Mesenchymal stem cell (in vitro differentiated cells and primary cell): ENCODE results near the gene NAA80.

Experiments
- DNase-seq: peaks from one replicate; pipeline ENCODE4 v3.0.0-alpha.2; 2013
- H2AFZ ChIP-seq: one replicate; pipeline ENCODE4 v1.6.1; 2013; ENCODE audit warnings: low read depth, mild to moderate bottlenecking, control low read depth, inconsistent platforms, low read length, moderate library complexity
- H2AK5ac ChIP-seq: 2 replicates; pipeline ENCODE4 v1.6.1; 2013; ENCODE audit warnings: low read length, moderate library complexity, mild to moderate bottlenecking, inconsistent platforms; ENCODE audit not compliant: severe bottlenecking
- H2BK120ac ChIP-seq: one replicate; pipeline ENCODE4 v1.6.1; 2013; ENCODE audit warnings: low read depth, mild to moderate bottlenecking, inconsistent platforms, low read length, moderate library complexity
- H2BK12ac ChIP-seq, 2 experiments: one replicate each; pipeline ENCODE4 v1.6.1; 2013; ENCODE audit warnings: inconsistent platforms in 2 of 2, low read length in 2 of 2, mild to moderate bottlenecking in 2 of 2, moderate library complexity in 2 of 2, control low read depth in 1 of 2
- H2BK15ac ChIP-seq: one replicate; pipeline ENCODE4 v1.6.1; 2013; ENCODE audit warnings: mild to moderate bottlenecking, low read depth, inconsistent platforms; ENCODE audit not compliant: poor library complexity, severe bottlenecking
- H2BK5ac ChIP-seq: 2 replicates; pipeline ENCODE4 v1.6.1; 2013; ENCODE audit warnings: low read depth, mild to moderate bottlenecking, low read length, control low read depth, inconsistent platforms; ENCODE audit not compliant: poor library complexity, severe bottlenecking
- H3K14ac ChIP-seq, 2 experiments: one replicate each; pipeline ENCODE4 v1.6.1; 2013; ENCODE audit warnings: inconsistent platforms in 2 of 2, low read length in 2 of 2, control low read depth in 1 of 2, mild to moderate bottlenecking in 1 of 2, moderate library complexity in 1 of 2
- H3K18ac ChIP-seq, 2 experiments: one replicate each; pipeline ENCODE4 v1.6.1; 2013; ENCODE audit warnings: inconsistent platforms in 2 of 2, low read length in 2 of 2, control low read depth in 1 of 2, low read depth in 1 of 2, mild to moderate bottlenecking in 1 of 2
- H3K23ac ChIP-seq, 2 experiments: one replicate each; pipeline ENCODE4 v1.6.1; 2013; ENCODE audit warnings: inconsistent platforms in 2 of 2, low read length in 2 of 2, mild to moderate bottlenecking in 2 of 2, moderate library complexity in 2 of 2, control low read depth in 1 of 2
- H3K27ac ChIP-seq: 2 replicates; pipeline ENCODE4 v1.5.1; 2013; ENCODE audit warnings: mild to moderate bottlenecking, moderate library complexity, low read length, control low read depth, inconsistent platforms; ENCODE audit not compliant: poor library complexity, severe bottlenecking
- H3K27me3 ChIP-seq, 2 experiments: 2 replicates each; pipeline versions ENCODE4 v1.6.1 to v1.7.0; 2013; ENCODE audit warnings: low read length in 2 of 2, mild to moderate bottlenecking in 2 of 2, moderate library complexity in 2 of 2, control low read depth in 1 of 2, inconsistent platforms in 1 of 2; ENCODE audit not compliant: control insufficient read depth in 1 of 2, insufficient read depth in 1 of 2
- H3K36me3 ChIP-seq, 2 experiments: 2 replicates each; pipeline versions ENCODE4 v1.6.1 to v1.7.0; 2013; ENCODE audit warnings: low read length in 2 of 2, control low read depth in 1 of 2, inconsistent platforms in 1 of 2, low read depth in 1 of 2, mild to moderate bottlenecking in 1 of 2; ENCODE audit not compliant: insufficient read depth in 2 of 2, control insufficient read depth in 1 of 2
- H3K4ac ChIP-seq, 2 experiments: one replicate each; pipeline ENCODE4 v1.6.1; 2013; ENCODE audit warnings: inconsistent platforms in 2 of 2, low read length in 2 of 2, mild to moderate bottlenecking in 2 of 2, moderate library complexity in 2 of 2, control low read depth in 1 of 2, low read depth in 1 of 2
- H3K4me1 ChIP-seq: 2 replicates; pipeline ENCODE4 v1.6.1; 2013; ENCODE audit warnings: low read depth, low read length, control low read depth; ENCODE audit not compliant: control insufficient read depth, insufficient read depth
- H3K4me2 ChIP-seq: 2 replicates; pipeline ENCODE4 v1.6.1; 2013; ENCODE audit warnings: low read length, mild to moderate bottlenecking, inconsistent platforms; ENCODE audit not compliant: poor library complexity, severe bottlenecking
- H3K4me3 ChIP-seq, 2 experiments: 2 replicates each; pipeline versions ENCODE4 v1.5.1 to v1.7.0; 2013; ENCODE audit warnings: low read length in 2 of 2, mild to moderate bottlenecking in 2 of 2, control low read depth in 1 of 2, low read depth in 1 of 2; ENCODE audit not compliant: insufficient read depth in 1 of 2
- H3K79me1 ChIP-seq: replicated peaks from 2 replicates; pipeline ENCODE4 v1.6.1; 2013; ENCODE audit warnings: mild to moderate bottlenecking, control low read depth, low read length, inconsistent platforms; ENCODE audit not compliant: poor library complexity, severe bottlenecking
- H3K9ac ChIP-seq: 2 replicates; pipeline ENCODE4 v1.7.0; 2013; ENCODE audit warnings: mild to moderate bottlenecking, low read length, moderate library complexity
- H3K9me3 ChIP-seq: 2 replicates; pipeline ENCODE4 v1.7.0; 2013; ENCODE audit warnings: mild to moderate bottlenecking, low read length; ENCODE audit not compliant: control insufficient read depth
- H4K8ac ChIP-seq: one replicate; pipeline ENCODE4 v1.6.1; 2013; ENCODE audit warnings: inconsistent platforms, mild to moderate bottlenecking, low read length, moderate library complexity
- H4K91ac ChIP-seq: one replicate; pipeline ENCODE4 v1.6.1; 2013; ENCODE audit warnings: mild to moderate bottlenecking, low read length, inconsistent platforms
- WGBS: methylation state at CpG from one replicate; pipeline ENCODE4 v1.1.7; 2013; ENCODE audit warnings: mixed read lengths; 5-methylcytosine and 5-hydroxymethylcytosine counted together

The NAA80 gene

DNA sequence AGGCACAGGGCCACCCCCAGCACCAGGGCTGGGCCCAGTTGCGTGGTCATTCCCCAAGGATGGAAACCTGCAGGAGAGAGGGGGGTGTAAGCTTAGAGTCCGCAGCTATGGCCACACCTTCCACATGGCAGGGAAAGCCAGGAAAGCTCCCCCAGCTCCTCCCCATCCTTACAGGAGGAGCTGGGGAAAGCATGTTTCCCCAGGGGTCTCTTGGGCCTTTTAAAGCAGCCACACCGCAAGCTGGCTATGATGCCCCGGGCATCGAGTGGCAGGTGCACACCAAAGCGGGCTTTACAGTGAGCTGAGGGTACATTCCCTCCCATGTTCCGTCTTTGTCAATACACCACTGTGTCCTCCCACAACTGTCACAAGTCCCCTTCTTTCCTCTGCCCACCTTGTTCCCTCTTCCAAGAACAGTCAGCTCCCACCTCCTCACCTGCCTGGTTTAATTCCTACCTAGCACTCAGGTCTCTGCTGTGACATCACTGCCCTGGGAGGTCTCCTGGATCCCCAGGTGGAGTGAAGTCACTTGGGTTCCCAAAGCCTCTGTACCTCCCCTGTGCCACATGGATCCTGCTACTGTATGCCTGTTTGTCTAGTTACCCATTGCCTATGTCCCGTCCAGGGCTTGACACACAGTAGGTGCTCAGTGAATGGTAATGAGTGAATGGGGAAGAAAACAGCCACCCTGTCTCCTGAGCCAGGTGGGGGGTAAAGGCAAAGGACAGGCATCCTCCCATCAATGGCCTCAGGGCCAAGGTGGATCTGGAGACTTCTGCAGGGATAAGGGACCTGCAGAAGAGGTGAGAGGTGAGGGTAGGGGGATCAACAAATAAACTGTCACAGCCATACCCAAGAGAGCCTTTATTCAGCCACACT, 3.4 kb downstream of the NAA80 start:
- Histone ChIP-seq H2BK120ac (no peak overlapping the region), H3K4me1 (peaks cover 26% of the 10 kb centered on the region), H3K27me3 (no peaks in the 10 kb centered on the region), H2BK15ac (no peak overlapping the region), H3K4me2 (no peak overlapping the region), H2BK12ac (no peak overlapping the region), H3K18ac (no peak overlapping the region), H4K91ac (no peak overlapping the region), H4K8ac (no peak overlapping the region), H3K79me1 (peaks cover 13% of the 10 kb centered on the region), H2AFZ (no peak overlapping the region), H3K4me3 (no peak overlapping the region), H3K14ac (no peak overlapping the region), H3K9me3 (no peaks in the 10 kb centered on the region), H3K4ac (no peak overlapping the region), H3K36me3 (peaks cover 5 to 12% of the 10 kb centered on the region in 2 experiments), H3K9ac (no peak overlapping the region), H2AK5ac (no peak overlapping the region), H2BK5ac (no peak overlapping the region), H3K23ac (no peak overlapping the region), H3K27ac (no peak overlapping the region)
- WGBS = 86% methylated on average over 8 of the region's 8 CpGs
- no peak for DNase-seq

DNA sequence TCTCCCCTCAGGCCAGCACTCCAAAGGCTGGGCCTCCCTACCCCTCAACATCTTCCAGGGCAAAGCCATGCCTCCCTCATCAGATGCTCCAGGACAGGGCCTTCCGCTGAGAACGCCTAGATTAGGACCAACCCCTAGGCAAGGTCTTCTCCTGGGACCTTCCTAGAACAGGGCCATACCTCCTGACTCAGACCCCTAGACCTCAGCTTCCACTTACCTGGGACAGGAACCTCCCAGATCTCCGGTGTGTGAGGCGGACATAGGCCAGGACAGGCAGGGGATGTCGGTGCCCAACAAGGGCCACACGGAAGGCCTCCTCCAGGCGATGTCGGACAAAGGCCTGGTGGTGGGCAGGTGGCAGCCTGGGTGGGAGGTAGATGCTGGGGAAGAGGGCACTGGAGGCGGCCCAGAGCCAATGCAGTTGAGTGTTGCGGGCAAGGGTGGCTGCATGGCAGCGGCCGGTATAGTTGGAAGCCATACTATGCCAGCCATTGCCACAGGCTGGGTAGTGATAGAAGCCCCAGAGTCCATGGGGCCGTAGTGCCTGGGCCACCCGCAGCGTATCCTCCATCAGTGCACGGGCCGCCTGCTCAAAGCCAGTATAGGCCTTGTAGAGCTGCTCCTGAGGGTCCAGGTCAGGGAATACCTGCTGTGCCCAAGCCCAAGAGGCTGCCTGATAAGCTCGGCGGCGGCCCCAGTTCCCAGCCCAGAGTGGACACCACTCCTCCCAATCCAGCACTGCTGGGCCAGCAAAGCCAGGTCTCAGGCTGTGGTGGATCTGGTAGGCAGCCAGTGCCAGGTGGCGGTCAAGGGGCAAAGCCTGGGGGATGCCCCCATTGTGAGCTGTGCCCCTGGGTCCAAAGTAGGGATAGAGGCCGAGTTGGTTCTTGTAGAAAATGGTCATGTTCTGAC, 4.5 kb downstream of the NAA80 start:
- H3K4ac ChIP-seq = no peak overlapping the region
- no peak overlapping the region for H4K91ac ChIP-seq
- H3K27me3 ChIP-seq = no peaks in the 10 kb centered on the region
- WGBS = 93% methylated on average over 22 of the region's 22 CpGs
- H3K9me3 ChIP-seq = no peaks in the 10 kb centered on the region
- no peak overlapping the region for H3K18ac ChIP-seq
- no peak overlapping the region for H2BK120ac ChIP-seq
- H2AFZ ChIP-seq = no peak overlapping the region
- H3K27ac ChIP-seq = no peak overlapping the region
- no peak for DNase-seq
- no peak overlapping the region for H2AK5ac ChIP-seq
- H3K4me1 ChIP-seq = peaks cover 24% of the 10 kb centered on the region
- no peak overlapping the region for H3K23ac ChIP-seq
- H3K4me2 ChIP-seq = no peak overlapping the region
- H3K36me3 ChIP-seq = peaks cover 13 to 21% of the 10 kb centered on the region in 2 experiments
- no peak overlapping the region for H3K9ac ChIP-seq
- H2BK5ac ChIP-seq = no peak overlapping the region
- peak overlapping the region; percentile 44 for H2BK15ac ChIP-seq
- H3K14ac ChIP-seq = no peak overlapping the region
- no peak overlapping the region for H3K4me3 ChIP-seq
- no peak overlapping the region for H2BK12ac ChIP-seq
- H4K8ac ChIP-seq = no peak overlapping the region
- H3K79me1 ChIP-seq = peaks cover 22% of the 10 kb centered on the region

- no peak overlapping the region for H2AFZ ChIP-seq
- peaks cover 27% of the 10 kb centered on the region for H3K79me1 ChIP-seq
- H3K27me3 ChIP-seq = no peaks in the 10 kb centered on the region
- H3K4me2 ChIP-seq = no peak overlapping the region
- WGBS = 85% methylated on average over 4 of the region's 4 CpGs
- no peak overlapping the region for H2BK12ac ChIP-seq
- no peak overlapping the region for H3K18ac ChIP-seq
- H2AK5ac ChIP-seq = no peak overlapping the region
- no peak overlapping the region for H3K4me3 ChIP-seq
- H4K8ac ChIP-seq = no peak overlapping the region
- no peak overlapping the region for H3K27ac ChIP-seq
- no peak for DNase-seq
- H2BK15ac ChIP-seq = no peak overlapping the region
- peaks cover 24% of the 10 kb centered on the region for H3K4me1 ChIP-seq
- no peak overlapping the region for H4K91ac ChIP-seq
- H2BK5ac ChIP-seq = no peak overlapping the region
- no peak overlapping the region for H3K14ac ChIP-seq
- H3K36me3 ChIP-seq = peaks cover 20 to 28% of the 10 kb centered on the region in 2 experiments
- H3K4ac ChIP-seq = no peak overlapping the region
- H3K9me3 ChIP-seq = no peaks in the 10 kb centered on the region
- H2BK120ac ChIP-seq = no peak overlapping the region
- no peak overlapping the region for H3K23ac ChIP-seq
- no peak overlapping the region for H3K9ac ChIP-seq
These were observed 5.1 kb downstream of the NAA80 start for GRCh38 chr3:50294089-50294488.
